HepG2 (cell line): ENCODE measurements around the gene PSMD1. TPM values are rescaled to one million over a fixed set of nuclear protein-coding genes. Genes with fewer than 3 reads are reported as not detected.

ENCODE experiments used
- ELF3 ChIP-seq: IDR thresholded peaks from 2 replicates; pipeline ENCODE4 v1.6.1; 2016; ENCODE audit warnings: missing genetic modification reagents, missing compliant biosample characterization
- FOSL2 ChIP-seq: sonication (generic); formaldehyde crosslinking; IDR thresholded peaks from 2 replicates; pipeline ENCODE4 v1.4.0; 2020; ENCODE audit warnings: missing genetic modification reagents
- GATAD2A ChIP-seq: IDR thresholded peaks from 2 replicates; pipeline ENCODE4 v1.6.1; 2016
- HOMEZ ChIP-seq: IDR thresholded peaks from 2 replicates; pipeline ENCODE4 v1.6.1; 2016; ENCODE audit warnings: low read depth
- KDM1A ChIP-seq: IDR thresholded peaks from 2 replicates; pipeline ENCODE4 v1.6.1; 2016; ENCODE audit warnings: missing compliant biosample characterization
- LCORL ChIP-seq, 2 experiments: fragments of 450-650 bp in 1 of 2; sonication (generic) in 1 of 2; formaldehyde crosslinking in 1 of 2; IDR thresholded peaks; 2 replicates each; pipeline versions ENCODE4 v1.5.0 to v1.6.1; 2017 to 2020; ENCODE audit warnings: antibody characterized with exemption in 1 of 2, missing genetic modification reagents in 1 of 2
- NFKB2 ChIP-seq: sonication (generic); formaldehyde crosslinking; IDR thresholded peaks from 2 replicates; pipeline ENCODE4 v1.4.0; 2020; ENCODE audit warnings: missing genetic modification reagents, borderline replicate concordance
- NR2F6 ChIP-seq, 2 experiments: IDR thresholded peaks; 2 replicates each; pipeline ENCODE4 v1.6.1; 2016; ENCODE audit warnings: antibody characterized with exemption in 1 of 2, mild to moderate bottlenecking in 1 of 2
- PATZ1 ChIP-seq: sonication (generic); formaldehyde crosslinking; IDR thresholded peaks from 2 replicates; pipeline ENCODE4 v1.4.0; 2020; ENCODE audit warnings: missing genetic modification reagents
- SOX13 ChIP-seq, 3 experiments: fragments of 450-650 bp in 1 of 3; sonication (generic) in 1 of 3; formaldehyde crosslinking in 1 of 3; IDR thresholded peaks in 2 of 3; conservative IDR thresholded peaks in 1 of 3; 2 replicates each; pipeline versions ENCODE4 v1.5.0 to v1.6.1; 2016 to 2020; ENCODE audit warnings: antibody characterized with exemption in 1 of 3, mild to moderate bottlenecking in 1 of 3, missing compliant biosample characterization in 1 of 3, missing genetic modification reagents in 1 of 3, moderate library complexity in 1 of 3
- SPEN ChIP-seq: sonication (generic); formaldehyde crosslinking; IDR thresholded peaks from 2 replicates; pipeline ENCODE4 v1.5.1; 2020; ENCODE audit warnings: low read depth, mild to moderate bottlenecking, missing genetic modification reagents
- ZBTB20 ChIP-seq: sonication (generic); formaldehyde crosslinking; IDR thresholded peaks from 2 replicates; pipeline ENCODE4 v1.8.1; 2023; ENCODE audit warnings: missing genetic modification reagents, low read depth, mild to moderate bottlenecking, borderline replicate concordance
- ZBTB38 ChIP-seq: sonication (generic); formaldehyde crosslinking; IDR thresholded peaks from 2 replicates; pipeline ENCODE4 v1.5.1; 2020; ENCODE audit warnings: mild to moderate bottlenecking, missing genetic modification reagents
- ZFX ChIP-seq: sonication (generic); formaldehyde crosslinking; IDR thresholded peaks from 2 replicates; pipeline ENCODE4 v1.4.0; 2020; ENCODE audit warnings: mild to moderate bottlenecking, low read depth, missing genetic modification reagents, moderate library complexity
- ZFYVE20 ChIP-seq: sonication (generic); formaldehyde crosslinking; IDR thresholded peaks from 2 replicates; pipeline ENCODE4 v1.8.0; 2023; ENCODE audit warnings: low read depth, mild to moderate bottlenecking, moderate library complexity, missing genetic modification reagents, borderline replicate concordance
- ZNF124 ChIP-seq: sonication (generic); formaldehyde crosslinking; IDR thresholded peaks from 2 replicates; pipeline ENCODE4 v1.4.0; 2020; ENCODE audit warnings: missing genetic modification reagents
- ZNF263 ChIP-seq: sonication (generic); formaldehyde crosslinking; IDR thresholded peaks from 2 replicates; pipeline ENCODE4 v1.4.0; 2020; ENCODE audit warnings: missing genetic modification reagents
- ZNF652 ChIP-seq: IDR thresholded peaks from 2 replicates; pipeline ENCODE4 v1.6.1; 2016; ENCODE audit warnings: low read depth, borderline replicate concordance
- ZSCAN22 ChIP-seq: sonication (generic); formaldehyde crosslinking; IDR thresholded peaks from 2 replicates; pipeline ENCODE4 v1.4.0; 2020; ENCODE audit warnings: mild to moderate bottlenecking, missing genetic modification reagents
- polyA plus RNA-seq, 8 experiments: library from polyadenylated mRNA; depleted of rRNA in 3 of 8; stranded (reverse) in 7 of 8; unstranded in 1 of 8; fragments of >200 nt; fragmentation: Illumina TruSeq in 4 of 8; extraction: Trizol in 4 of 8; gene quantifications; 2 replicates each; pipeline versions ENCODE4 v1.2.1 to v1.2.3, GENCODE V29; 2011 to 2016; ENCODE audit warnings: low read depth in 4 of 8, missing spikeins in 1 of 8, mixed read lengths in 1 of 8; ENCODE audit not compliant: insufficient read depth in 1 of 8
- total RNA-seq, 5 experiments: library from RNA; depleted of rRNA; stranded (reverse); fragments of >200 nt; fragmentation: Illumina TruSeq; extraction: Trizol; gene quantifications; 2 replicates each; pipeline ENCODE4 v1.2.3, GENCODE V29; 2016; ENCODE audit warnings: low read depth in 1 of 5
- TF ChIP-seq, protein P1 (sequence below): sonication (generic); formaldehyde crosslinking; IDR thresholded peaks from 2 replicates; pipeline ENCODE4 v1.5.1; 2020; ENCODE audit warnings: missing genetic modification reagents, mild to moderate bottlenecking, borderline replicate concordance
- TF ChIP-seq, protein P2 (sequence below): sonication (generic); formaldehyde crosslinking; conservative IDR thresholded peaks from 2 replicates; pipeline ENCODE4 v1.8.0; 2022; ENCODE audit warnings: mild to moderate bottlenecking, moderate library complexity, missing genetic modification reagents

The PSMD1 gene
- total and polyA plus RNA-seq, 2 of the 13 experiments (the other 11 are each of a cell fraction or from before 2014, with no cell fraction given) = 136 to 191 TPM

DNA sequence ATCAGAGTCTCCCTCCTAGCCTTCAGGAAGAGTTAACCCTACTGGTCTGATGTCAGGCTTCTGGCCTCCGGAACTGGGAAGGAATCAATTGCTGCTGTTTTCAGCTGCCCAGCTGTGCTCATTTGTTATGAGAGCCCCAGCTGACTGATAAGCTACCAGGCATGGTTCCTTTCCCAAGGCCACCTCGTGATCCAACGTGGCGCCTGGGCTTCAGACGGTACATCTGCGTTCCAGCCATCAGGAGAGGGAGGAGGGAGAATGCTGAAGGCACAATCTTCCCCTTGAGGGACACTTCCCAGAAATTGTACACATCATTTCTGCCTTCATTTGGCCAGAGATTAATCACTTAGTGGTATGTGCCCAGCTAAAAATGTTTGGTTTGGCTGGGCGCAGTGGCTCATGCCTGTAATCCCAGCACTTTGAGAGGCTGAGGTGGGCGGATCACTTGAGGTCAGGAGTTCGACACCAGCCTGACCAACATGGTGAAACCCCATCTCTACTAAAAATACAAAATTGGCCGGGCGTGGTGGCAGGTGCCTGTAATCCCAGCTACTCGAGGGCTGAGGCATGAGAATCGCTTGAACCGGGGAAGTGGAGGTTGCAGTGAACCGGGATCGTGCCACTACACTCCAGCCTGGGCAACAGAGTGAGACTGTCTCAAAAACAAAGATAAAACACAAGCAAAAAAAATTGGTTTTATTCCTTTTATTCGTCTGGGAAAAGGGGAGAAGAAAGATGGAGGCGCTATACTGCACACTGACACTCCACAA lies 131.3 kb downstream of the PSMD1 start (continued):
- TF ChIP-seq PATZ1 (0 out of 2 replicates have a peak, but pooled peaks have one; percentile 13), NR2F6 (IDR thresholded peaks at IDR 0.05) (no peak), NR2F6 (CRISPR knock-in tag; IDR thresholded peaks at IDR 0.05) (peak; percentile 61), ZFX (CRISPR knock-in tag) (peak; percentile 50; the same call in 1 of the 2 replicates), ZNF652 (CRISPR knock-in tag) (peak; percentile 94), LCORL (IDR thresholded peaks at IDR 0.05) (no peak), LCORL (CRISPR knock-in tag; IDR thresholded peaks at IDR 0.05) (no peak; the same call in 1 of the 2 replicates), ELF3 (CRISPR knock-in tag) (peak; percentile 78), NFKB2 (CRISPR knock-in tag) (no peak), HOMEZ (CRISPR knock-in tag) (peak; percentile 62; the same call in 1 of the 2 replicates), GATAD2A (CRISPR knock-in tag) (peak; percentile 88), ZBTB20 (CRISPR knock-in tag) (no peak; the same call in 1 of the 2 replicates), ZNF263 (CRISPR knock-in tag) (peak; percentile 95), KDM1A (CRISPR knock-in tag) (peak; percentile 32; the same call in 1 of the 2 replicates), SOX13 (IDR thresholded peaks at IDR 0.05) (no peak), SOX13 (CRISPR knock-in tag; conservative IDR thresholded peaks at IDR 0.05 in 1 of 2, IDR thresholded peaks at IDR 0.05 in 1 of 2) (peak in 1 of 2 experiments; percentile 72; a peak in 2 of 4 replicates), FOSL2 (CRISPR knock-in tag) (peak; percentile 23; the same call in 1 of the 2 replicates), ZSCAN22 (CRISPR knock-in tag) (no peak), ZBTB38 (CRISPR knock-in tag) (peak; percentile 81), ZFYVE20 (no peak), ZNF124 (CRISPR knock-in tag) (0 out of 2 replicates have a peak, but pooled peaks have one; percentile 35), SPEN (peak; percentile 78)
- TF ChIP-seq, protein P1, sequence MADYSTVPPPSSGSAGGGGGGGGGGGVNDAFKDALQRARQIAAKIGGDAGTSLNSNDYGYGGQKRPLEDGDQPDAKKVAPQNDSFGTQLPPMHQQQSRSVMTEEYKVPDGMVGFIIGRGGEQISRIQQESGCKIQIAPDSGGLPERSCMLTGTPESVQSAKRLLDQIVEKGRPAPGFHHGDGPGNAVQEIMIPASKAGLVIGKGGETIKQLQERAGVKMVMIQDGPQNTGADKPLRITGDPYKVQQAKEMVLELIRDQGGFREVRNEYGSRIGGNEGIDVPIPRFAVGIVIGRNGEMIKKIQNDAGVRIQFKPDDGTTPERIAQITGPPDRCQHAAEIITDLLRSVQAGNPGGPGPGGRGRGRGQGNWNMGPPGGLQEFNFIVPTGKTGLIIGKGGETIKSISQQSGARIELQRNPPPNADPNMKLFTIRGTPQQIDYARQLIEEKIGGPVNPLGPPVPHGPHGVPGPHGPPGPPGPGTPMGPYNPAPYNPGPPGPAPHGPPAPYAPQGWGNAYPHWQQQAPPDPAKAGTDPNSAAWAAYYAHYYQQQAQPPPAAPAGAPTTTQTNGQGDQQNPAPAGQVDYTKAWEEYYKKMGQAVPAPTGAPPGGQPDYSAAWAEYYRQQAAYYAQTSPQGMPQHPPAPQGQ (CRISPR knock-in tag) = 0 out of 2 replicates have a peak, but pooled peaks have one; percentile 51
- TF ChIP-seq, protein P2, sequence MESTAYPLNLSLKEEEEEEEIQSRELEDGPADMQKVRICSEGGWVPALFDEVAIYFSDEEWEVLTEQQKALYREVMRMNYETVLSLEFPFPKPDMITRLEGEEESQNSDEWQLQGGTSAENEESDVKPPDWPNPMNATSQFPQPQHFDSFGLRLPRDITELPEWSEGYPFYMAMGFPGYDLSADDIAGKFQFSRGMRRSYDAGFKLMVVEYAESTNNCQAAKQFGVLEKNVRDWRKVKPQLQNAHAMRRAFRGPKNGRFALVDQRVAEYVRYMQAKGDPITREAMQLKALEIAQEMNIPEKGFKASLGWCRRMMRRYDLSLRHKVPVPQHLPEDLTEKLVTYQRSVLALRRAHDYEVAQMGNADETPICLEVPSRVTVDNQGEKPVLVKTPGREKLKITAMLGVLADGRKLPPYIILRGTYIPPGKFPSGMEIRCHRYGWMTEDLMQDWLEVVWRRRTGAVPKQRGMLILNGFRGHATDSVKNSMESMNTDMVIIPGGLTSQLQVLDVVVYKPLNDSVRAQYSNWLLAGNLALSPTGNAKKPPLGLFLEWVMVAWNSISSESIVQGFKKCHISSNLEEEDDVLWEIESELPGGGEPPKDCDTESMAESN (CRISPR knock-in tag) = 0 out of 2 replicates have a peak, but pooled peaks have one; percentile 19
